ENCODE measurements around the gene TFG.

GRCh38 chr3:100748220-100748619, 38.9 kb downstream of the TFG start:
- no peak for TF ChIP-seq POLR2AphosphoS5 (IDR thresholded peaks at IDR 0.05; ENCODE audit: borderline replicate concordance, low read depth, low read length)
- TF ChIP-seq EZH2 (IDR thresholded peaks at IDR 0.05) = no peak
- TF ChIP-seq FOXP2 (optimal IDR thresholded peaks at IDR 0.05; ENCODE audit: control extremely low read depth, extremely low read length, insufficient read depth) = no peak
